Limb (tissue), 2 donors: ENCODE results near the gene PRAMEF1.
"Not testable (repeated sequence)": the region's sequence is repeated elsewhere in the genome, so short reads cannot be mapped to it uniquely, and the experiment has no call there.

Source experiments
- DNase-seq, 2 donors: peaks; one replicate each; pipeline ENCODE4 v3.0.0-alpha.2; 2016; ENCODE audit errors: extremely low spot score in 2 of 2

The PRAMEF1 gene

GRCh38 chr1:12775443-12775842 is 15.8 kb upstream of the PRAMEF1 start:
- DNase-seq, result no peak

GRCh38 chr1:12776801-12777557 is 14.2 kb upstream of the PRAMEF1 start:
- DNase-seq, result no peak

GRCh38 chr1:12778061-12778460 is 13.1 kb upstream of the PRAMEF1 start:
- DNase-seq, result no peak

GRCh38 chr1:12778907-12779306 is 12.3 kb upstream of the PRAMEF1 start:
- DNase-seq, result no peak

GRCh38 chr1:12781488-12781887 is 9.7 kb upstream of the PRAMEF1 start:
- DNase-seq, result not testable (repeated sequence)

GRCh38 chr1:12783783-12784182 is 7.4 kb upstream of the PRAMEF1 start:
- DNase-seq, result not testable (repeated sequence)

- not testable (repeated sequence) for DNase-seq
Measured at GRCh38 chr1:12784729-12785128, 6.5 kb upstream of the PRAMEF1 start.

- DNase-seq, result no peak
Measured at GRCh38 chr1:12798911-12799310, 7.7 kb downstream of the PRAMEF1 start.

- no peak for DNase-seq
Measured at GRCh38 chr1:12799730-12800129, 8.5 kb downstream of the PRAMEF1 start.

GRCh38 chr1:12809933-12810332 is 18.7 kb downstream of the PRAMEF1 start:
- DNase-seq, result no peak

- no peak for DNase-seq
Measured at GRCh38 chr1:12810691-12811408, 19.7 kb downstream of the PRAMEF1 start.

GRCh38 chr1:12811409-12811784 is 20.2 kb downstream of the PRAMEF1 start:
- DNase-seq, result no peak

- DNase-seq, result not testable (repeated sequence)
Measured at GRCh38 chr1:12819061-12819460, 27.9 kb downstream of the PRAMEF1 start.

- DNase-seq, result not testable (repeated sequence)
Measured at GRCh38 chr1:12831310-12831709, 40.1 kb downstream of the PRAMEF1 start, which contains the start of gene PRAMEF11. TSS of gene PRAMEF11 (minus strand) at chr1:12831410. CDS start at chr1:12828789, 2,621 bp downstream.

GRCh38 chr1:12833251-12833650 is 42.1 kb downstream of the PRAMEF1 start:
- not testable (repeated sequence) for DNase-seq
